HEK293 (cell line): Measurements from ENCODE around the gene ITPR3.

ENCODE experiments used
- CTCF ChIA-PET: fragments of 350-600 bp; formaldehyde crosslinking; extraction: SDS; loops from one replicate; lab custom pipeline; 2021; ENCODE audit warnings: antibody characterized with exemption; lab: Yijun Ruan, JAX
- POLR2A ChIA-PET: fragments of 300-600 bp; formaldehyde crosslinking; extraction: SDS; loops from one replicate; lab custom pipeline; 2020; ENCODE audit warnings: antibody characterized with exemption, inconsistent platforms; lab: Yijun Ruan, JAX
- H3K27ac ChIP-seq: fragments of 200-500 bp; sonication (Bioruptor generic); 2 replicates; pipeline ENCODE4 v1.5.1; 2014; ENCODE audit warnings: low read depth, low read length, control low read depth, inconsistent platforms; ENCODE audit errors: extremely low read depth
- H3K36me3 ChIP-seq, 2 experiments: fragments of 200-500 bp in 1 of 2; sonication (Bioruptor generic) in 1 of 2; 1 replicate in 1 of 2; 2 replicates in 1 of 2; pipeline ENCODE4 v1.5.1; 2014 to 2017; ENCODE audit warnings: inconsistent platforms in 2 of 2, low read length in 2 of 2; ENCODE audit not compliant: control insufficient read depth in 2 of 2, insufficient read depth in 1 of 2
- H3K4me1 ChIP-seq: fragments of 200-500 bp; sonication (Bioruptor generic); 2 replicates; pipeline ENCODE4 v1.5.1; 2014; ENCODE audit warnings: mild to moderate bottlenecking, low read length, inconsistent platforms; ENCODE audit not compliant: control insufficient read depth, insufficient read depth
- H3K4me3 ChIP-seq: 2 replicates; pipeline ENCODE4 v1.5.1; 2011; ENCODE audit warnings: low read depth, mild to moderate bottlenecking, control low read depth, low read length, moderate library complexity
- H3K9me3 ChIP-seq: fragments of 200-500 bp; sonication (Bioruptor generic); 2 replicates; pipeline ENCODE4 v1.5.1; 2014; ENCODE audit warnings: low read depth, low read length, inconsistent platforms; ENCODE audit not compliant: control insufficient read depth, insufficient read depth
- BCL11A ChIP-seq: fragments of 450-650 bp; formaldehyde crosslinking; IDR thresholded peaks from 2 replicates; pipeline ENCODE4 v1.5.1; 2016; ENCODE audit warnings: low read depth, missing biosample characterization, missing genetic modification characterization
- GLI2 ChIP-seq: fragments of 450-650 bp; formaldehyde crosslinking; IDR thresholded peaks from 2 replicates; pipeline ENCODE4; 2017; ENCODE audit warnings: missing biosample characterization, missing genetic modification characterization, low read depth, borderline replicate concordance
- KLF10 ChIP-seq: fragments of 450-650 bp; IDR thresholded peaks from 2 replicates; pipeline ENCODE4 v1.5.1; 2018; ENCODE audit warnings: missing biosample characterization, mild to moderate bottlenecking, missing genetic modification characterization
- MEIS1 ChIP-seq: sonication (generic); formaldehyde crosslinking; IDR thresholded peaks from 2 replicates; pipeline ENCODE4 v1.8.1; 2022; ENCODE audit warnings: missing genetic modification reagents, mild to moderate bottlenecking, borderline replicate concordance
- PRDM1 ChIP-seq: fragments of 450-650 bp; formaldehyde crosslinking; IDR thresholded peaks from 2 replicates; pipeline ENCODE4; 2016; ENCODE audit warnings: missing biosample characterization, missing genetic modification characterization
- SP2 ChIP-seq: fragments of 450-650 bp; formaldehyde crosslinking; IDR thresholded peaks from 2 replicates; pipeline ENCODE4 v1.5.1; 2016; ENCODE audit warnings: missing biosample characterization, missing genetic modification characterization
- ZBTB48 ChIP-seq: fragments of 450-650 bp; formaldehyde crosslinking; IDR thresholded peaks from 2 replicates; pipeline ENCODE4 v1.5.1; 2016; ENCODE audit warnings: missing biosample characterization, missing genetic modification characterization
- ZNF10 ChIP-seq: fragments of 450-650 bp; formaldehyde crosslinking; IDR thresholded peaks from 2 replicates; pipeline ENCODE4 v1.5.1; 2017; ENCODE audit warnings: missing biosample characterization, missing genetic modification characterization
- ZNF121 ChIP-seq: fragments of 450-650 bp; formaldehyde crosslinking; IDR thresholded peaks from 2 replicates; pipeline ENCODE4 v1.5.1; 2016; ENCODE audit warnings: missing biosample characterization, missing genetic modification characterization
- ZNF155 ChIP-seq: fragments of 450-650 bp; formaldehyde crosslinking; IDR thresholded peaks from 2 replicates; pipeline ENCODE4 v1.5.1; 2016; ENCODE audit warnings: missing biosample characterization, missing genetic modification characterization
- ZNF174 ChIP-seq: fragments of 450-650 bp; formaldehyde crosslinking; IDR thresholded peaks from 2 replicates; pipeline ENCODE4 v1.5.0; 2017; ENCODE audit warnings: missing biosample characterization, mild to moderate bottlenecking, missing genetic modification characterization
- ZNF514 ChIP-seq: fragments of 450-650 bp; formaldehyde crosslinking; IDR thresholded peaks from 2 replicates; pipeline ENCODE4 v1.5.1; 2016; ENCODE audit warnings: missing biosample characterization, missing genetic modification characterization
- ZNF600 ChIP-seq: fragments of 450-650 bp; formaldehyde crosslinking; IDR thresholded peaks from 2 replicates; pipeline ENCODE4 v1.5.1; 2016; ENCODE audit warnings: missing biosample characterization, missing genetic modification characterization
- ZNF623 ChIP-seq: fragments of 450-650 bp; formaldehyde crosslinking; IDR thresholded peaks from 2 replicates; pipeline ENCODE4 v1.5.1; 2016; ENCODE audit warnings: missing biosample characterization, missing genetic modification characterization
- ZNF664 ChIP-seq: fragments of 450-650 bp; formaldehyde crosslinking; IDR thresholded peaks from 2 replicates; pipeline ENCODE4 v1.5.1; 2016; ENCODE audit warnings: missing biosample characterization, missing genetic modification characterization
- ZNF792 ChIP-seq: fragments of 450-650 bp; formaldehyde crosslinking; IDR thresholded peaks from 2 replicates; pipeline ENCODE4 v1.5.1; 2016; ENCODE audit warnings: missing biosample characterization, missing genetic modification characterization
- ZSCAN23 ChIP-seq: fragments of 450-650 bp; formaldehyde crosslinking; IDR thresholded peaks from 2 replicates; pipeline ENCODE4 v1.5.1; 2016; ENCODE audit warnings: missing biosample characterization, missing genetic modification characterization
- TF ChIP-seq, protein P1 (sequence below): fragments of 450-650 bp; formaldehyde crosslinking; IDR thresholded peaks from 2 replicates; pipeline ENCODE4 v1.5.1; 2016; ENCODE audit warnings: missing biosample characterization, missing genetic modification characterization
- TF ChIP-seq, protein P2 (sequence below): fragments of 450-650 bp; formaldehyde crosslinking; IDR thresholded peaks from 2 replicates; pipeline ENCODE4 v1.5.1; 2017; ENCODE audit warnings: missing biosample characterization, missing genetic modification characterization
- TF ChIP-seq, protein P3 (sequence below): fragments of 450-650 bp; formaldehyde crosslinking; IDR thresholded peaks from 2 replicates; pipeline ENCODE4 v1.5.1; 2016; ENCODE audit warnings: missing biosample characterization, missing genetic modification characterization
- TF ChIP-seq, protein P4 (sequence below): sonication (generic); formaldehyde crosslinking; IDR thresholded peaks from 2 replicates; pipeline ENCODE4 v1.8.1; 2022; ENCODE audit warnings: mild to moderate bottlenecking, moderate library complexity, missing genetic modification reagents

The ITPR3 gene

DNA sequence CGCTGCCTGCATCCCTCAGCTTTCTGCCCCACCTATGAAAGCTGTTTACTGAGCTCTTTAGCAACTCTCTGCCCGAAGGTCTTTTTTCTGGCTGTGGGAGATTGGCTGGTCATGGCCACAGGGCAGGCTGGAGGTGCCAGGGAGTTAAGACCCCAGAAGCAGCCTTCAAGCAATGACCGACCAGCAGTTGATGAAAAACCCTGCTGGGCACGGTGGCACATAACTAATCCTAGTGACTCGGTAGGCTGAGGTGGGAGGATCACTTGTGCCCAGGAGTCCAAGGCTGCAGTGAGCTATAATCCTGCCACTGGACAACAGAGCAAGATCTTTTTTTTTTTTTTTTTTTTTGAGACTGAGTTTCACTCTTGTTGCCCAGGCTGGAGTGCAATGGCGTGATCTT lies 20.4 kb upstream of the ITPR3 start:
- Histone ChIP-seq H3K4me3 (no peak overlapping the region), H3K4me1 (no peaks in the 10 kb centered on the region), H3K9me3 (no peaks in the 10 kb centered on the region), H3K27ac (no peak overlapping the region), H3K36me3 (no peaks in the 10 kb centered on the region)
- ChIA-PET CTCF (interaction anchor here (0.9 to 2.0 kb wide), 3 partner anchors 11 to 72 kb away, joined by 3 to 10 read pairs (median 3); no protein-coding TSS in a partner anchor), POLR2A (no interaction called here)
- TF ChIP-seq BCL11A (tag by site-specific recombination), result no peak
- TF ChIP-seq ZNF121 (tag by site-specific recombination), result peak; percentile 42; the same call in 1 of the 2 replicates
- TF ChIP-seq, all 188 proteins: peak for 1

DNA sequence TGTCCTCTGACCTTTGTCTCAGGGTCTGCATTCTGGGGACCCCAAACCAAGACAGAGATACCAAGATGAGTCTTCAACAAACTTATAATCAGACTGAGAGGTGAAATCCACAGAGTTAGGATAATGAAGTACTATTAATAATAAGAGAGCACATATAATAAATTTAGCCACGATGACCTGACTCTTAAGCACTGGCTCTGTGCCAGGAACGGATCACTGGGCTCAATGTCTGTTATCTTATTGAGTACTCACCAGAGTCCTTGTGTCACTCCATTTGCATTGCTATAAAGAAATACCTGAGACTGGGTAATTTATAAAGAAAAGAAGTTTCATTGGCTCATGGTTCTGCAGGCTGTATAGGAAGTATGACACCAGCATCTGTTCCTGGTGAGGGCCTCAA lies 18.9 kb upstream of the ITPR3 start:
- Histone ChIP-seq H3K27ac (no peak overlapping the region), H3K4me3 (no peak overlapping the region), H3K9me3 (no peaks in the 10 kb centered on the region), H3K36me3 (no peaks in the 10 kb centered on the region), H3K4me1 (no peaks in the 10 kb centered on the region)
- CTCF ChIA-PET, result interaction anchor here (2.0 kb wide), 1 partner anchor 12 kb away, joined by 10 read pairs; no protein-coding TSS in a partner anchor
- TF ChIP-seq, protein P1, sequence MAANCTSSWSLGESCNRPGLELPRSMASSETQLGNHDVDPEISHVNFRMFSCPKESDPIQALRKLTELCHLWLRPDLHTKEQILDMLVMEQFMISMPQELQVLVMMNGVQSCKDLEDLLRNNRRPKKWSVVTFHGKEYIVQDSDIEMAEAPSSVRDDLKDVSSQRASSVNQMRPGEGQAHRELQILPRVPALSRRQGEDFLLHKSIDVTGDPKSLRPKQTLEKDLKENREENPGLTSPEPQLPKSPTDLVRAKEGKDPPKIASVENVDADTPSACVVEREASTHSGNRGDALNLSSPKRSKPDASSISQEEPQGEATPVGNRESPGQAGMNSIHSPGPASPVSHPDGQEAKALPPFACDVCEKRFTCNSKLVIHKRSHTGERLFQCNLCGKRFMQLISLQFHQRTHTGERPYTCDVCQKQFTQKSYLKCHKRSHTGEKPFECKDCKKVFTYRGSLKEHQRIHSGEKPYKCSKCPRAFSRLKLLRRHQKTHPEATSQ (tag by site-specific recombination), result no peak
- TF ChIP-seq, protein P2, sequence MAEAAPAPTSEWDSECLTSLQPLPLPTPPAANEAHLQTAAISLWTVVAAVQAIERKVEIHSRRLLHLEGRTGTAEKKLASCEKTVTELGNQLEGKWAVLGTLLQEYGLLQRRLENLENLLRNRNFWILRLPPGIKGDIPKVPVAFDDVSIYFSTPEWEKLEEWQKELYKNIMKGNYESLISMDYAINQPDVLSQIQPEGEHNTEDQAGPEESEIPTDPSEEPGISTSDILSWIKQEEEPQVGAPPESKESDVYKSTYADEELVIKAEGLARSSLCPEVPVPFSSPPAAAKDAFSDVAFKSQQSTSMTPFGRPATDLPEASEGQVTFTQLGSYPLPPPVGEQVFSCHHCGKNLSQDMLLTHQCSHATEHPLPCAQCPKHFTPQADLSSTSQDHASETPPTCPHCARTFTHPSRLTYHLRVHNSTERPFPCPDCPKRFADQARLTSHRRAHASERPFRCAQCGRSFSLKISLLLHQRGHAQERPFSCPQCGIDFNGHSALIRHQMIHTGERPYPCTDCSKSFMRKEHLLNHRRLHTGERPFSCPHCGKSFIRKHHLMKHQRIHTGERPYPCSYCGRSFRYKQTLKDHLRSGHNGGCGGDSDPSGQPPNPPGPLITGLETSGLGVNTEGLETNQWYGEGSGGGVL, result no peak
- TF ChIP-seq ZBTB48 (tag by site-specific recombination) (no peak), ZNF664 (tag by site-specific recombination) (no peak), KLF10 (tag by site-specific recombination) (no peak), MEIS1 (CRISPR knock-in tag) (no peak), ZNF514 (tag by site-specific recombination) (no peak), ZNF155 (no peak), ZNF174 (tag by site-specific recombination) (no peak), ZNF10 (no peak), ZNF623 (no peak), ZSCAN23 (tag by site-specific recombination) (no peak), ZNF792 (tag by site-specific recombination) (no peak), PRDM1 (no peak), ZNF600 (tag by site-specific recombination) (no peak), GLI2 (tag by site-specific recombination) (no peak), SP2 (tag by site-specific recombination) (no peak)
- TF ChIP-seq, protein P3, sequence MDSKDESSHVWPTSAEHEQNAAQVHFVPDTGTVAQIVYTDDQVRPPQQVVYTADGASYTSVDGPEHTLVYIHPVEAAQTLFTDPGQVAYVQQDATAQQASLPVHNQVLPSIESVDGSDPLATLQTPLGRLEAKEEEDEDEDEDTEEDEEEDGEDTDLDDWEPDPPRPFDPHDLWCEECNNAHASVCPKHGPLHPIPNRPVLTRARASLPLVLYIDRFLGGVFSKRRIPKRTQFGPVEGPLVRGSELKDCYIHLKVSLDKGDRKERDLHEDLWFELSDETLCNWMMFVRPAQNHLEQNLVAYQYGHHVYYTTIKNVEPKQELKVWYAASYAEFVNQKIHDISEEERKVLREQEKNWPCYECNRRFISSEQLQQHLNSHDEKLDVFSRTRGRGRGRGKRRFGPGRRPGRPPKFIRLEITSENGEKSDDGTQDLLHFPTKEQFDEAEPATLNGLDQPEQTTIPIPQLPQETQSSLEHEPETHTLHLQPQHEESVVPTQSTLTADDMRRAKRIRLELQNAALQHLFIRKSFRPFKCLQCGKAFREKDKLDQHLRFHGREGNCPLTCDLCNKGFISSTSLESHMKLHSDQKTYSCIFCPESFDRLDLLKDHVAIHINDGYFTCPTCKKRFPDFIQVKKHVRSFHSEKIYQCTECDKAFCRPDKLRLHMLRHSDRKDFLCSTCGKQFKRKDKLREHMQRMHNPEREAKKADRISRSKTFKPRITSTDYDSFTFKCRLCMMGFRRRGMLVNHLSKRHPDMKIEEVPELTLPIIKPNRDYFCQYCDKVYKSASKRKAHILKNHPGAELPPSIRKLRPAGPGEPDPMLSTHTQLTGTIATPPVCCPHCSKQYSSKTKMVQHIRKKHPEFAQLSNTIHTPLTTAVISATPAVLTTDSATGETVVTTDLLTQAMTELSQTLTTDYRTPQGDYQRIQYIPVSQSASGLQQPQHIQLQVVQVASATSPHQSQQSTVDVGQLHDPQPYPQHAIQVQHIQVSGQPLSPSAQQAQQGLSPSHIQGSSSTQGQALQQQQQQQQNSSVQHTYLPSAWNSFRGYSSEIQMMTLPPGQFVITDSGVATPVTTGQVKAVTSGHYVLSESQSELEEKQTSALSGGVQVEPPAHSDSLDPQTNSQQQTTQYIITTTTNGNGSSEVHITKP, result no peak
- TF ChIP-seq, protein P4, sequence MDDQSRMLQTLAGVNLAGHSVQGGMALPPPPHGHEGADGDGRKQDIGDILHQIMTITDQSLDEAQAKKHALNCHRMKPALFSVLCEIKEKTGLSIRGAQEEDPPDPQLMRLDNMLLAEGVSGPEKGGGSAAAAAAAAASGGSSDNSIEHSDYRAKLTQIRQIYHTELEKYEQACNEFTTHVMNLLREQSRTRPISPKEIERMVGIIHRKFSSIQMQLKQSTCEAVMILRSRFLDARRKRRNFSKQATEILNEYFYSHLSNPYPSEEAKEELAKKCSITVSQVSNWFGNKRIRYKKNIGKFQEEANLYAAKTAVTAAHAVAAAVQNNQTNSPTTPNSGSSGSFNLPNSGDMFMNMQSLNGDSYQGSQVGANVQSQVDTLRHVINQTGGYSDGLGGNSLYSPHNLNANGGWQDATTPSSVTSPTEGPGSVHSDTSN (CRISPR knock-in tag), result no peak
- POLR2A ChIA-PET, result interaction anchor here (0.9 kb wide), 1 partner anchor 169 kb away, joined by 3 read pairs; no protein-coding TSS in a partner anchor
